ENCODE data around the gene SLC29A3.

Gene SLC29A3

GRCh38 chr10:71389768-71390460 is 70.9 kb downstream of the SLC29A3 start:
- peak in 16 of 58 donors; percentile 20 to 68 (median 36) for DNase-seq

GRCh38 chr10:71390461-71390835 is 71.4 kb downstream of the SLC29A3 start:
- DNase-seq, result peak in 40 of 58 donors; percentile 13 to 70 (median 46)

- DNase-seq, result no peak
Measured at GRCh38 chr10:71390921-71391690, 72.0 kb downstream of the SLC29A3 start.

GRCh38 chr10:71391701-71392100 is 72.6 kb downstream of the SLC29A3 start:
- peak in 4 of 58 donors; percentile 9 to 39 (median 29) for DNase-seq

- DNase-seq, result no peak
Measured at GRCh38 chr10:71392292-71392691, 73.2 kb downstream of the SLC29A3 start.

GRCh38 chr10:71392791-71393781 is 74.0 kb downstream of the SLC29A3 start:
- DNase-seq, result no peak

GRCh38 chr10:71393841-71394475 is 74.9 kb downstream of the SLC29A3 start:
- DNase-seq, result no peak

- no peak for DNase-seq
Measured at GRCh38 chr10:71394926-71395562, 76.0 kb downstream of the SLC29A3 start.

- no peak for DNase-seq
Measured at GRCh38 chr10:71395621-71396020, 76.6 kb downstream of the SLC29A3 start.

- DNase-seq, result peak in 19 of 58 donors; percentile 13 to 63 (median 32)
Measured at GRCh38 chr10:71396084-71396710, 77.1 kb downstream of the SLC29A3 start.

- peak in 9 of 58 donors; percentile 21 to 62 (median 33) for DNase-seq
Measured at GRCh38 chr10:71396711-71397295, 77.7 kb downstream of the SLC29A3 start, which contains the start of gene CDH23. CDH23 (plus strand) TSS chr10:71396920; CDS start chr10:71439832, 42,912 bp downstream.

GRCh38 chr10:71397296-71398212 is 78.5 kb downstream of the SLC29A3 start:
- peak in 1 of 58 donors; percentile 11 for DNase-seq

- DNase-seq, result no peak
Measured at GRCh38 chr10:71398976-71399375, 79.9 kb downstream of the SLC29A3 start.

- DNase-seq, result no peak
Measured at GRCh38 chr10:71399946-71400345, 80.9 kb downstream of the SLC29A3 start.

- no peak for DNase-seq
Measured at GRCh38 chr10:71401056-71401455, 82.0 kb downstream of the SLC29A3 start.

- no peak for DNase-seq
Measured at GRCh38 chr10:71402005-71402404, 82.9 kb downstream of the SLC29A3 start.

GRCh38 chr10:71404503-71405295 is 85.6 kb downstream of the SLC29A3 start:
- no peak for DNase-seq

Measured in anterior cingulate cortex (tissue), 58 donors.